Psoas muscle (tissue), 8 donors: ENCODE results near the gene TECPR2. TPM values are rescaled to one million over a fixed set of nuclear protein-coding genes. Genes with fewer than 3 reads are reported as not detected.
A peak's percentile ranks its signal among the peaks of the same experiment; 100 is the strongest.

ENCODE experiments used
- ATAC-seq, 4 donors: fragments of 200-7000 bp; cut with Tn5 transposase; one replicate each; pipeline ENCODE4 v1.9.1; 2020; ENCODE audit warnings: moderate library complexity in 3 of 4, mild to moderate bottlenecking in 2 of 4
- DNase-seq, 2 donors: peaks; one replicate each; pipeline ENCODE4 v3.0.0-alpha.2; 2020
- H3K27ac ChIP-seq: fragments of 200-600 bp; one replicate; pipeline ENCODE4 v1.8.0; 2022
- H3K27me3 ChIP-seq, 3 donors: fragments of 200-600 bp in 1 of 3; one replicate each; pipeline versions ENCODE4 v1.6.1 to v1.8.0; 2013 to 2022; ENCODE audit warnings: low read length in 2 of 3, mild to moderate bottlenecking in 2 of 3, moderate library complexity in 1 of 3; ENCODE audit not compliant: insufficient read depth in 3 of 3
- H3K36me3 ChIP-seq, 2 donors: fragments of 200-600 bp in 1 of 2; one replicate each; pipeline versions ENCODE4 v1.6.1 to v1.8.0; 2013 to 2022; ENCODE audit warnings: low read depth in 1 of 2, mild to moderate bottlenecking in 1 of 2, moderate library complexity in 1 of 2; ENCODE audit not compliant: insufficient read depth in 1 of 2
- H3K4me1 ChIP-seq: fragments of 200-600 bp; one replicate; pipeline ENCODE4 v1.8.0; 2022
- H3K4me3 ChIP-seq: fragments of 200-600 bp; one replicate; pipeline ENCODE4 v1.8.0; 2022; ENCODE audit warnings: mild to moderate bottlenecking
- H3K9me3 ChIP-seq: fragments of 200-600 bp; one replicate; pipeline ENCODE4 v1.8.0; 2022
- WGBS, 3 donors: extraction: QIAGEN DNeasy Blood & Tissue Kit; methylation state at CpG; one replicate each; pipeline versions ENCODE4 v1.1.6 to v1.1.7; 2013; 5-methylcytosine and 5-hydroxymethylcytosine counted together
- intact Hi-C, 2 donors: fragments of 100-400 bp; cut with DNase I; formaldehyde crosslinking; loops; one replicate each; pipeline versions ENCODE4 v1.11.0 to v1.14.2; 2022
- polyA plus RNA-seq, 3 donors: library from polyadenylated mRNA; stranded (reverse); fragments of 200-250 nt; gene quantifications; one replicate each; pipeline ENCODE4 v1.2.3, GENCODE V29; 2013
- total RNA-seq, 4 donors: library from RNA; stranded (reverse); fragmentation: NEBNext Ultra II Directional in 2 of 4; extraction: Animal tissue kit (Norgen Biotek cat#: 25700) in 2 of 4; gene quantifications; one replicate each; pipeline versions ENCODE4 v1.2.1 to v1.2.4, GENCODE V29; 2021 to 2023
- TF ChIP-seq, protein P1 (sequence below): fragments of 200-600 bp; IDR thresholded peaks from one replicate; pipeline ENCODE4 v1.8.0; 2022; ENCODE audit warnings: antibody characterized with exemption
- donor health status: healthy with polysubstance abuse.
- donor health status: DM: no; HTN: no; CAD: no; lungs with moderate emphysema.
- donor health status: Bipolar disorder and iron deficiency.
- donor health status: healthy.
- donor health status: DM: yes; HTN: yes; CAD: no.
- donor health status: DM: no; HTN: no; CAD: no.
- donor health status: DM: no; HTN: no; CAD: no.
- donor health status: DM: yes; HTN: yes; CAD: no.

TECPR2 gene
- total and polyA plus RNA-seq, 7 donors, result 5.7 to 22.5 (median 16.4) TPM

DNA sequence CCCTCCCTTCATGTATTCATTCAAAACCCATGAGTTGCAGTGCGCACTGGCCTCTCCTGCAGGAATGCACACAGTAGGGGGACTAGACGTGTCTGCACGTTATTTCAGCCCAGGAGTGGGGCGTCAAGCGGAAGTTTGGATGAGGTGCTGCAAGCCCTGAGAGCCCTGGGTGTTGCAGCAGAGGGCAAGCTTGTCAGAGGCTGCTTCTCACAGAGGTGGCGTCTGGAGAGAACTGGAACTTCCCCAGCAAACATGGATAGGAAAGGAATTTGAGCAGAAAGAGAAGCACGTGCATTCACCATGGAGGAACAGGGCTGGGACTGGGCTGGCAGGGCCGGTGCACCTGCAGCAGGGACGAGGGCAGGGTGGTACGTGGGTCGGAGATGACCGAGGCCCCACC, 64.9 kb downstream of the TECPR2 start:
- H3K9me3 ChIP-seq, result no peaks in the 10 kb centered on the region
- H3K27me3 ChIP-seq, result no peaks in the 10 kb centered on the region
- 93 to 97% (median 93%) methylated on average over 12 of the region's 12 CpGs for WGBS, 3 donors
- TF ChIP-seq, protein P1, sequence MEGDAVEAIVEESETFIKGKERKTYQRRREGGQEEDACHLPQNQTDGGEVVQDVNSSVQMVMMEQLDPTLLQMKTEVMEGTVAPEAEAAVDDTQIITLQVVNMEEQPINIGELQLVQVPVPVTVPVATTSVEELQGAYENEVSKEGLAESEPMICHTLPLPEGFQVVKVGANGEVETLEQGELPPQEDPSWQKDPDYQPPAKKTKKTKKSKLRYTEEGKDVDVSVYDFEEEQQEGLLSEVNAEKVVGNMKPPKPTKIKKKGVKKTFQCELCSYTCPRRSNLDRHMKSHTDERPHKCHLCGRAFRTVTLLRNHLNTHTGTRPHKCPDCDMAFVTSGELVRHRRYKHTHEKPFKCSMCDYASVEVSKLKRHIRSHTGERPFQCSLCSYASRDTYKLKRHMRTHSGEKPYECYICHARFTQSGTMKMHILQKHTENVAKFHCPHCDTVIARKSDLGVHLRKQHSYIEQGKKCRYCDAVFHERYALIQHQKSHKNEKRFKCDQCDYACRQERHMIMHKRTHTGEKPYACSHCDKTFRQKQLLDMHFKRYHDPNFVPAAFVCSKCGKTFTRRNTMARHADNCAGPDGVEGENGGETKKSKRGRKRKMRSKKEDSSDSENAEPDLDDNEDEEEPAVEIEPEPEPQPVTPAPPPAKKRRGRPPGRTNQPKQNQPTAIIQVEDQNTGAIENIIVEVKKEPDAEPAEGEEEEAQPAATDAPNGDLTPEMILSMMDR, result no peak
- H3K36me3 ChIP-seq, result peaks cover 0 to 64% of the 10 kb centered on the region in 2 donors
- intact Hi-C loops, result no loop called here
- no peak overlapping the region for H3K27ac ChIP-seq
- H3K4me3 ChIP-seq, result no peak overlapping the region
- H3K4me1 ChIP-seq, result no peaks in the 10 kb centered on the region
- no peak for ATAC-seq
- DNase-seq, result no peak

DNA sequence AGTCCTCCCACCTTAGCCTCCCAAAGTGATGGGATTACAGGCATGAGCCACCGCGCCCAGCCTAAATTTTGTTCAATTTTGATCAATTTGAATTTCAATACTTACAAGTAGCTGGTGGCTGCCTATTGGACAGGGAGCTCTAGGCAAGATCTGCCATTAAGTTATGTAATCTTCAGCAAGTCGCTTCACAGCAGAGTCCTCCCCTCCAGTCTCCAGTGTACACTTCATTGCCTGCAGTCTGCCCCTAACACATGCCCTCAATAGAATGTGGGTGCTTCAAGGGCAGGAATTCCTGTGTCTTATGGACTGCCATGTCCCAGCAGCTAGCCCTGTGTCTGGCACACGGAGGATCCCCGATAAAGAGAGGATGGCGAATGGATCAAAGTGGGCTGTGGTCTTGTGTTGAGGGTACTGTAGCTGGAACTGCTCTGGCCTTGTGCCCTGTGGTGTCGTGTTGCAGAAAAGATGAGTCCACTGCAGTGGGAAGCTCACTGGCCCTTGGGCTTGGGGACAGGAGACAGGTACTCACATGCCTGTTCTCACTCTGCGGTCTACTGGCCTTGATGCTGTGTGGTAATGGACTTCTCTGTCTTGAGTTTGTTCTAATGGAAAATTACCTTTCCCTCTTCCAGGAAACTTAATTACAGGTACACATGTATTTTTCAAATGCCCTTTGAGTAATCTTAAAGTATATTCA, 67.6 kb downstream of the TECPR2 start:
- ATAC-seq, result peak in 1 of 4 donors; percentile 28
- TF ChIP-seq, protein P1, result no peak
- intact Hi-C loops, result no loop called here
- 76 to 92% (median 86%) methylated on average over 8 of the region's 8 CpGs for WGBS, 3 donors
- Histone ChIP-seq H3K27me3 (no peaks in the 10 kb centered on the region), H3K4me1 (no peaks in the 10 kb centered on the region), H3K36me3 (peaks cover 0 to 74% of the 10 kb centered on the region in 2 donors), H3K4me3 (no peak overlapping the region), H3K9me3 (no peaks in the 10 kb centered on the region), H3K27ac (no peak overlapping the region)
- no peak for DNase-seq

- Histone ChIP-seq H3K4me1 (no peaks in the 10 kb centered on the region), H3K4me3 (no peak overlapping the region), H3K27me3 (no peaks in the 10 kb centered on the region), H3K9me3 (no peaks in the 10 kb centered on the region), H3K27ac (no peak overlapping the region), H3K36me3 (peaks cover 0 to 81% of the 10 kb centered on the region in 2 donors)
- intact Hi-C loops, result no loop called here
- TF ChIP-seq, protein P1, result no peak
- DNase-seq, result no peak
- 93 to 96% (median 95%) methylated on average over 12 of the region's 12 CpGs for WGBS, 3 donors
- no peak for ATAC-seq
These were observed 69.0 kb downstream of the TECPR2 start for GRCh38 chr14:102431751-102432150.

DNA sequence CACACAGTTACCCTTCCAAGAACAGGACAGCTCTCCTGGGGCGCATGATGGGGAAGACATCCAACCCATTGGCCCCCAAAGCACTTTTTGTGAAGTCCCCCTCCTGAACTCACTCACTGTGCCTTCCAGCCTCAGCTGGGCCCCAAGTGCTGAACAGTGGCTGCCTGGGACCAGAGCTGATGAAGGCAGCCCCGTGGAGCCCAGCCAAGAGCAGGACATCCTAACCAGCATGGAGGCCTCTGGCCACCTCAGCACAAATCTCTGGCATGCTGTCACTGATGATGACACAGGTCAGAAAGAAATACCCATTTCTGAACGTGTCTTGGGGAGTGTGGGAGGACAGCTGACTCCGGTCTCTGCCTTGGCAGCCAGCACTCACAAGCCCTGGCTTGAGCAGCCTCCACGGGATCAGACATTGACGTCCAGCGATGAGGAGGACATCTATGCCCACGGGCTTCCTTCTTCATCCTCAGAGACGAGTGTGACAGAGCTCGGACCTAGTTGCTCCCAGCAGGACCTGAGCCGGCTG, 72.0 kb downstream of the TECPR2 start:
- ATAC-seq, result peak in 3 of 4 donors; percentile 21 to 46 (median 27)
- Histone ChIP-seq H3K27me3 (no peaks in the 10 kb centered on the region), H3K9me3 (no peaks in the 10 kb centered on the region), H3K27ac (no peak overlapping the region), H3K36me3 (peaks cover 0 to 59% of the 10 kb centered on the region in 2 donors), H3K4me1 (peaks cover 8% of the 10 kb centered on the region), H3K4me3 (no peak overlapping the region)
- TF ChIP-seq, protein P1, result no peak
- no peak for DNase-seq
- 60 to 89% (median 72%) methylated on average over 11 of the region's 11 CpGs for WGBS, 3 donors
- intact Hi-C loops, result no loop called here
